HEK293 (cell line): ENCODE measurements around the gene ZDHHC8.

Experiments
- FEZF1 ChIP-seq: fragments of 450-650 bp; formaldehyde crosslinking; IDR thresholded peaks from 2 replicates; pipeline ENCODE4 v1.5.1; 2016; ENCODE audit warnings: missing biosample characterization, missing genetic modification characterization
- MYNN ChIP-seq: fragments of 450-650 bp; formaldehyde crosslinking; IDR thresholded peaks from 2 replicates; pipeline ENCODE4 v1.5.1; 2016; ENCODE audit warnings: missing biosample characterization, missing genetic modification characterization, borderline replicate concordance
- OSR2 ChIP-seq: fragments of 450-650 bp; formaldehyde crosslinking; IDR thresholded peaks from 2 replicates; pipeline ENCODE4 v1.5.1; 2016; ENCODE audit warnings: missing biosample characterization, missing genetic modification characterization
- OVOL3 ChIP-seq: fragments of 450-650 bp; formaldehyde crosslinking; IDR thresholded peaks from 2 replicates; pipeline ENCODE4 v1.5.1; 2016; ENCODE audit warnings: missing biosample characterization, missing genetic modification characterization
- PATZ1 ChIP-seq: fragments of 450-650 bp; formaldehyde crosslinking; IDR thresholded peaks from 2 replicates; pipeline ENCODE4 v1.5.1; 2016; ENCODE audit warnings: missing biosample characterization, missing genetic modification characterization
- SETDB1 ChIP-seq: IDR thresholded peaks from one replicate; pipeline ENCODE4 v1.6.1; 2017; ENCODE audit warnings: mild to moderate bottlenecking, low read length, moderate library complexity, mixed read lengths; ENCODE audit not compliant: insufficient read length
- SP3 ChIP-seq: fragments of 450-650 bp; formaldehyde crosslinking; IDR thresholded peaks from 2 replicates; pipeline ENCODE4 v1.5.1; 2016; ENCODE audit warnings: missing biosample characterization, missing genetic modification characterization
- WT1 ChIP-seq: fragments of 450-650 bp; formaldehyde crosslinking; IDR thresholded peaks from 2 replicates; pipeline ENCODE4 v1.5.1; 2016; ENCODE audit warnings: missing biosample characterization, missing genetic modification characterization
- ZBTB1 ChIP-seq: fragments of 450-650 bp; formaldehyde crosslinking; IDR thresholded peaks from 2 replicates; pipeline ENCODE4 v1.5.1; 2016; ENCODE audit warnings: missing biosample characterization, missing genetic modification characterization
- ZBTB8A ChIP-seq: fragments of 450-650 bp; formaldehyde crosslinking; IDR thresholded peaks from 2 replicates; pipeline ENCODE4 v1.5.1; 2016; ENCODE audit warnings: missing biosample characterization, missing genetic modification characterization
- ZFP37 ChIP-seq: fragments of 450-650 bp; formaldehyde crosslinking; IDR thresholded peaks from 2 replicates; pipeline ENCODE4 v1.5.1; 2016; ENCODE audit warnings: missing biosample characterization, missing genetic modification characterization
- ZNF114 ChIP-seq: fragments of 450-650 bp; formaldehyde crosslinking; IDR thresholded peaks from 2 replicates; pipeline ENCODE4 v1.5.0; 2017; ENCODE audit warnings: missing biosample characterization, missing genetic modification characterization
- ZNF132 ChIP-seq: fragments of 450-650 bp; formaldehyde crosslinking; IDR thresholded peaks from 2 replicates; pipeline ENCODE4 v1.5.1; 2017; ENCODE audit warnings: missing biosample characterization, missing genetic modification characterization, borderline replicate concordance
- ZNF133 ChIP-seq: fragments of 450-650 bp; formaldehyde crosslinking; IDR thresholded peaks from 2 replicates; pipeline ENCODE4 v1.5.1; 2016; ENCODE audit warnings: missing biosample characterization, missing genetic modification characterization
- ZNF138 ChIP-seq: fragments of 450-650 bp; formaldehyde crosslinking; IDR thresholded peaks from 2 replicates; pipeline ENCODE4 v1.5.1; 2016; ENCODE audit warnings: missing biosample characterization, missing genetic modification characterization, borderline replicate concordance
- ZNF169 ChIP-seq: fragments of 450-650 bp; formaldehyde crosslinking; IDR thresholded peaks from 2 replicates; pipeline ENCODE4 v1.5.1; 2016; ENCODE audit warnings: missing biosample characterization, missing genetic modification characterization
- ZNF175 ChIP-seq: fragments of 450-650 bp; formaldehyde crosslinking; IDR thresholded peaks from 2 replicates; pipeline ENCODE4 v1.5.1; 2016; ENCODE audit warnings: missing biosample characterization, missing genetic modification characterization
- ZNF214 ChIP-seq: fragments of 450-650 bp; formaldehyde crosslinking; IDR thresholded peaks from 2 replicates; pipeline ENCODE4 v1.5.1; 2017; ENCODE audit warnings: missing biosample characterization, mild to moderate bottlenecking, missing genetic modification characterization, borderline replicate concordance
- ZNF223 ChIP-seq: fragments of 450-650 bp; formaldehyde crosslinking; IDR thresholded peaks from 2 replicates; pipeline ENCODE4 v1.5.1; 2016; ENCODE audit warnings: missing biosample characterization, missing genetic modification characterization
- ZNF26 ChIP-seq: fragments of 450-650 bp; formaldehyde crosslinking; IDR thresholded peaks from 2 replicates; pipeline ENCODE4 v1.5.1; 2016; ENCODE audit warnings: missing biosample characterization, missing genetic modification characterization
- ZNF335 ChIP-seq: fragments of 450-650 bp; formaldehyde crosslinking; conservative IDR thresholded peaks from 2 replicates; pipeline ENCODE4 v1.5.1; 2016; ENCODE audit warnings: missing biosample characterization, missing genetic modification characterization
- ZNF354C ChIP-seq: fragments of 450-650 bp; formaldehyde crosslinking; IDR thresholded peaks from 2 replicates; pipeline ENCODE4 v1.5.1; 2016; ENCODE audit warnings: missing biosample characterization, missing genetic modification characterization, low read depth, borderline replicate concordance
- ZNF37A ChIP-seq: fragments of 450-650 bp; IDR thresholded peaks from 2 replicates; pipeline ENCODE4 v1.5.1; 2018; ENCODE audit warnings: missing biosample characterization, missing genetic modification characterization
- ZNF416 ChIP-seq: fragments of 450-650 bp; formaldehyde crosslinking; IDR thresholded peaks from 2 replicates; pipeline ENCODE4 v1.5.1; 2016; ENCODE audit warnings: missing biosample characterization, missing genetic modification characterization
- ZNF501 ChIP-seq: fragments of 450-650 bp; formaldehyde crosslinking; IDR thresholded peaks from 2 replicates; pipeline ENCODE4 v1.5.1; 2016; ENCODE audit warnings: missing biosample characterization, missing genetic modification characterization
- ZNF621 ChIP-seq: fragments of 450-650 bp; formaldehyde crosslinking; IDR thresholded peaks from 2 replicates; pipeline ENCODE4 v1.5.1; 2017; ENCODE audit warnings: missing biosample characterization, missing genetic modification characterization
- ZNF664 ChIP-seq: fragments of 450-650 bp; formaldehyde crosslinking; IDR thresholded peaks from 2 replicates; pipeline ENCODE4 v1.5.1; 2016; ENCODE audit warnings: missing biosample characterization, missing genetic modification characterization
- ZNF747 ChIP-seq: fragments of 450-650 bp; formaldehyde crosslinking; IDR thresholded peaks from 2 replicates; pipeline ENCODE4 v1.5.1; 2016; ENCODE audit warnings: missing biosample characterization, missing genetic modification characterization
- TF ChIP-seq, protein P1 (sequence below): fragments of 450-650 bp; formaldehyde crosslinking; IDR thresholded peaks from 2 replicates; pipeline ENCODE4 v1.5.1; 2016; ENCODE audit warnings: missing biosample characterization, missing genetic modification characterization
- TF ChIP-seq, protein P2 (sequence below): fragments of 450-650 bp; formaldehyde crosslinking; IDR thresholded peaks from 2 replicates; pipeline ENCODE4 v1.5.1; 2017; ENCODE audit warnings: missing biosample characterization, missing genetic modification characterization
- TF ChIP-seq, protein P3 (sequence below): fragments of 450-650 bp; formaldehyde crosslinking; IDR thresholded peaks from 2 replicates; pipeline ENCODE4 v1.5.1; 2016; ENCODE audit warnings: missing biosample characterization, missing genetic modification characterization

ZDHHC8 gene

DNA sequence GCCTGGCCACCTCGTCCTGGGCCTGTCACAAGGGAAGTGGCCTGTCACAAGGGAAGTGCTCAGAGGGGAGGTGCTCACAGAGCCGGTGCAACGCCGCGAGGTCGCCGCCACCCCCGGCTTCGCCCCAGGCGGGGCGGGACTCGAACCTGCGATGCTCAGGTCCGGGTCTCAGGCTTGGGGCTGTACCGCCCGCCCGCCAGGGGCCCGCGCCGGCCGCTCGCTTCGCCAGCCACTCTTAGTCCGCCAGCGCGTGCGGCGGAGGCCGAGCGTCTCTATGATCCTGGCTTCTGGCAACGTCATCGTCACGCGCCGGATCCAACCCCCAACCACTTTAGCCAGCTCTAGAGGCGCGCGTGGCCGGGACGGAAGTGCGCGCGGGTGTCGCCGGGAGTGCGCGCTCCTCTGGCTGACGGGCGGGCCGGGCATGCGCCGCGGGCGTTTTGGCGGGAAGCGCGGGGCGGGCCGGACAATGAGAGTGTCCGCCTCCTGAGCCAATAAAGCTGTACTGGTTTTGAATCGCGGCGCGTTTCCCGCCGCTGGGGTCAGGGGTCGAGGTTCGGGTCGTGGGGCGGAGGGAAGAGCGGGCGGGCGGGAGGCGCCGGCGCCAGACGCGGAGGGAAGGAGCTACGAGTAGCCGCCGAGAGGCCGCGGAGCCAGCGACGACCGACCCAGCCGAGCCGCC is 14.5 kb upstream of the ZDHHC8 start, which contains the start of gene TRMT2A (continued):
- TF ChIP-seq ZNF416 (no peak), FEZF1 (tag by site-specific recombination) (peak; percentile 71), PATZ1 (tag by site-specific recombination) (peak; percentile 78), ZNF335 (tag by site-specific recombination) (peak; percentile 52), ZNF214 (tag by site-specific recombination) (no peak), WT1 (tag by site-specific recombination) (peak; percentile 76), SETDB1 (no peak), ZNF26 (no peak), ZNF169 (tag by site-specific recombination) (no peak), OSR2 (tag by site-specific recombination) (no peak), OVOL3 (tag by site-specific recombination) (peak; percentile 58; the same call in 1 of the 2 replicates), ZNF354C (tag by site-specific recombination) (no peak), ZNF114 (no peak), SP3 (tag by site-specific recombination) (peak; percentile 96), ZFP37 (no peak; the same call in 1 of the 2 replicates), ZNF175 (tag by site-specific recombination) (no peak), ZNF664 (tag by site-specific recombination) (no peak), ZNF223 (tag by site-specific recombination) (no peak), ZNF621 (tag by site-specific recombination) (no peak), MYNN (tag by site-specific recombination) (no peak), ZBTB1 (tag by site-specific recombination) (peak; percentile 72; the same call in 1 of the 2 replicates), ZNF138 (tag by site-specific recombination) (no peak), ZNF133 (tag by site-specific recombination) (no peak), ZNF501 (tag by site-specific recombination) (peak; percentile 48; the same call in 1 of the 2 replicates), ZNF747 (no peak), ZNF37A (tag by site-specific recombination) (no peak), ZNF132 (tag by site-specific recombination) (no peak), ZBTB8A (tag by site-specific recombination) (peak; percentile 98)
- TF ChIP-seq, protein P1, sequence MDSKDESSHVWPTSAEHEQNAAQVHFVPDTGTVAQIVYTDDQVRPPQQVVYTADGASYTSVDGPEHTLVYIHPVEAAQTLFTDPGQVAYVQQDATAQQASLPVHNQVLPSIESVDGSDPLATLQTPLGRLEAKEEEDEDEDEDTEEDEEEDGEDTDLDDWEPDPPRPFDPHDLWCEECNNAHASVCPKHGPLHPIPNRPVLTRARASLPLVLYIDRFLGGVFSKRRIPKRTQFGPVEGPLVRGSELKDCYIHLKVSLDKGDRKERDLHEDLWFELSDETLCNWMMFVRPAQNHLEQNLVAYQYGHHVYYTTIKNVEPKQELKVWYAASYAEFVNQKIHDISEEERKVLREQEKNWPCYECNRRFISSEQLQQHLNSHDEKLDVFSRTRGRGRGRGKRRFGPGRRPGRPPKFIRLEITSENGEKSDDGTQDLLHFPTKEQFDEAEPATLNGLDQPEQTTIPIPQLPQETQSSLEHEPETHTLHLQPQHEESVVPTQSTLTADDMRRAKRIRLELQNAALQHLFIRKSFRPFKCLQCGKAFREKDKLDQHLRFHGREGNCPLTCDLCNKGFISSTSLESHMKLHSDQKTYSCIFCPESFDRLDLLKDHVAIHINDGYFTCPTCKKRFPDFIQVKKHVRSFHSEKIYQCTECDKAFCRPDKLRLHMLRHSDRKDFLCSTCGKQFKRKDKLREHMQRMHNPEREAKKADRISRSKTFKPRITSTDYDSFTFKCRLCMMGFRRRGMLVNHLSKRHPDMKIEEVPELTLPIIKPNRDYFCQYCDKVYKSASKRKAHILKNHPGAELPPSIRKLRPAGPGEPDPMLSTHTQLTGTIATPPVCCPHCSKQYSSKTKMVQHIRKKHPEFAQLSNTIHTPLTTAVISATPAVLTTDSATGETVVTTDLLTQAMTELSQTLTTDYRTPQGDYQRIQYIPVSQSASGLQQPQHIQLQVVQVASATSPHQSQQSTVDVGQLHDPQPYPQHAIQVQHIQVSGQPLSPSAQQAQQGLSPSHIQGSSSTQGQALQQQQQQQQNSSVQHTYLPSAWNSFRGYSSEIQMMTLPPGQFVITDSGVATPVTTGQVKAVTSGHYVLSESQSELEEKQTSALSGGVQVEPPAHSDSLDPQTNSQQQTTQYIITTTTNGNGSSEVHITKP (tag by site-specific recombination) = 0 out of 2 replicates have a peak, but pooled peaks have one; percentile 55
- TF ChIP-seq, protein P2, sequence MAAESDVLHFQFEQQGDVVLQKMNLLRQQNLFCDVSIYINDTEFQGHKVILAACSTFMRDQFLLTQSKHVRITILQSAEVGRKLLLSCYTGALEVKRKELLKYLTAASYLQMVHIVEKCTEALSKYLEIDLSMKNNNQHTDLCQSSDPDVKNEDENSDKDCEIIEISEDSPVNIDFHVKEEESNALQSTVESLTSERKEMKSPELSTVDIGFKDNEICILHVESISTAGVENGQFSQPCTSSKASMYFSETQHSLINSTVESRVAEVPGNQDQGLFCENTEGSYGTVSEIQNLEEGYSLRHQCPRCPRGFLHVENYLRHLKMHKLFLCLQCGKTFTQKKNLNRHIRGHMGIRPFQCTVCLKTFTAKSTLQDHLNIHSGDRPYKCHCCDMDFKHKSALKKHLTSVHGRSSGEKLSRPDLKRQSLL (tag by site-specific recombination) = peak; percentile 81; the same call in 1 of the 2 replicates
- TF ChIP-seq, protein P3, sequence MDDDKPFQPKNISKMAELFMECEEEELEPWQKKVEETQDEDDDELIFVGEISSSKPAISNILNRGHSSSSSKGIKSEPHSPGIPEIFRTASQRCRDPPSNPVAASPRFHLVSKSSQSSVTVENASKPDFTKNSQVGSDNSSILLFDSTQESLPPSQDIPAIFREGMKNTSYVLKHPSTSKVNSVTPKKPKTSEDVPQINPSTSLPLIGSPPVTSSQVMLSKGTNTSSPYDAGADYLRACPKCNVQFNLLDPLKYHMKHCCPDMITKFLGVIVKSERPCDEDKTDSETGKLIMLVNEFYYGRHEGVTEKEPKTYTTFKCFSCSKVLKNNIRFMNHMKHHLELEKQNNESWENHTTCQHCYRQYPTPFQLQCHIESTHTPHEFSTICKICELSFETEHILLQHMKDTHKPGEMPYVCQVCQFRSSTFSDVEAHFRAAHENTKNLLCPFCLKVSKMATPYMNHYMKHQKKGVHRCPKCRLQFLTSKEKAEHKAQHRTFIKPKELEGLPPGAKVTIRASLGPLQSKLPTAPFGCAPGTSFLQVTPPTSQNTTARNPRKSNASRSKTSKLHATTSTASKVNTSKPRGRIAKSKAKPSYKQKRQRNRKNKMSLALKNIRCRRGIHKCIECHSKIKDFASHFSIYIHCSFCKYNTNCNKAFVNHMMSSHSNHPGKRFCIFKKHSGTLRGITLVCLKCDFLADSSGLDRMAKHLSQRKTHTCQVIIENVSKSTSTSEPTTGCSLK (tag by site-specific recombination) = no peak
